Astrocyte (in vitro differentiated cells and primary cell): Measurements from ENCODE around the gene ABCA1. TPM values are rescaled to one million over a fixed set of nuclear protein-coding genes. Genes with fewer than 3 reads are reported as not detected.

ENCODE experiments used
- DNase-seq: peaks from one replicate; pipeline ENCODE4 v3.0.0-alpha.2; 2010; ENCODE audit warnings: low read depth
- FAIRE-seq: peaks from 2 replicates; lab custom pipeline; 2011; peaks lifted over from hg19 to GRCh38; lab: Jason Lieb, UNC
- H2AFZ ChIP-seq: 2 replicates; pipeline ENCODE4 v1.6.0; 2012; ENCODE audit warnings: low read depth, low read length, inconsistent platforms
- H3K27ac ChIP-seq: 2 replicates; pipeline ENCODE4 v1.5.1; 2011; ENCODE audit warnings: low read depth, low read length, inconsistent platforms
- H3K27me3 ChIP-seq: 2 replicates; pipeline ENCODE4 v1.6.0; 2011; ENCODE audit warnings: low read length, inconsistent platforms; ENCODE audit not compliant: insufficient read depth
- H3K36me3 ChIP-seq: 2 replicates; pipeline ENCODE4 v1.5.1; 2011; ENCODE audit warnings: low read length, inconsistent platforms; ENCODE audit not compliant: insufficient read depth
- H3K4me1 ChIP-seq: 2 replicates; pipeline ENCODE4 v1.5.1; 2011; ENCODE audit warnings: low read length, inconsistent platforms; ENCODE audit not compliant: insufficient read depth
- H3K4me2 ChIP-seq: 2 replicates; pipeline ENCODE4 v1.6.0; 2012; ENCODE audit warnings: low read length, inconsistent platforms
- H3K4me3 ChIP-seq: 2 replicates; pipeline ENCODE4 v1.5.1; 2011; ENCODE audit warnings: low read depth, mild to moderate bottlenecking, low read length, inconsistent platforms; ENCODE audit not compliant: insufficient read depth
- H3K79me2 ChIP-seq: 2 replicates; pipeline ENCODE4 v1.6.0; 2012; ENCODE audit warnings: mild to moderate bottlenecking, low read length, inconsistent platforms; ENCODE audit not compliant: insufficient read depth
- H3K9ac ChIP-seq: 2 replicates; pipeline ENCODE4 v1.6.0; 2012; ENCODE audit warnings: mild to moderate bottlenecking, low read length, inconsistent platforms
- H3K9me3 ChIP-seq: 2 replicates; pipeline ENCODE4 v1.5.1; 2012; ENCODE audit warnings: low read depth, mild to moderate bottlenecking, low read length, inconsistent platforms; ENCODE audit not compliant: insufficient read depth
- H4K20me1 ChIP-seq: 2 replicates; pipeline ENCODE4 v1.6.0; 2012; ENCODE audit warnings: low read length, inconsistent platforms; ENCODE audit not compliant: insufficient read depth
- H3K27ac Mint-ChIP-seq: one replicate; pipeline ENCODE4 v1.8.0; 2021; ENCODE audit warnings: mild to moderate bottlenecking, mixed read lengths; ENCODE audit not compliant: unreplicated experiment
- H3K27me3 Mint-ChIP-seq: one replicate; pipeline ENCODE4 v1.8.0; 2021; ENCODE audit warnings: low read depth, mixed read lengths; ENCODE audit not compliant: unreplicated experiment
- H3K36me3 Mint-ChIP-seq: one replicate; pipeline ENCODE4 v1.8.0; 2021; ENCODE audit warnings: low read depth, mixed read lengths; ENCODE audit not compliant: unreplicated experiment
- H3K4me1 Mint-ChIP-seq: one replicate; pipeline ENCODE4 v1.8.0; 2021; ENCODE audit warnings: low read depth, mixed read lengths; ENCODE audit not compliant: unreplicated experiment
- H3K4me3 Mint-ChIP-seq: one replicate; pipeline ENCODE4 v1.8.0; 2021; ENCODE audit warnings: mild to moderate bottlenecking, moderate library complexity, mixed read lengths; ENCODE audit not compliant: unreplicated experiment
- H3K9me3 Mint-ChIP-seq: one replicate; pipeline ENCODE4 v1.8.0; 2021; ENCODE audit warnings: mild to moderate bottlenecking, mixed read lengths; ENCODE audit not compliant: unreplicated experiment
- EZH2 ChIP-seq: IDR thresholded peaks from 2 replicates; pipeline ENCODE4 v1.6.1; 2012; ENCODE audit warnings: mild to moderate bottlenecking, low read length, inconsistent platforms; ENCODE audit not compliant: insufficient read depth
- total RNA-seq: library from RNA; stranded (reverse); gene quantifications from 2 replicates; pipeline ENCODE4 v1.2.1, GENCODE V29; 2021
- TF ChIP-seq, protein P1 (sequence below): IDR thresholded peaks from 2 replicates; pipeline ENCODE4 v1.5.1; 2011; ENCODE audit warnings: low read depth, mild to moderate bottlenecking, inconsistent platforms, low read length, moderate library complexity; ENCODE audit not compliant: insufficient read depth

ABCA1 gene
- total RNA-seq, 1 donor from 2014 or later = 109 TPM

GRCh38 chr9:104758974-104759373 lies 169.0 kb downstream of the ABCA1 start:
- H3K4me3 Mint-ChIP-seq = no peak overlapping the region
- H3K36me3 ChIP-seq = peaks cover 9% of the 10 kb centered on the region
- H3K9me3 ChIP-seq = no peaks in the 10 kb centered on the region
- no peak for FAIRE-seq
- no peaks in the 10 kb centered on the region for H3K4me1 ChIP-seq
- H3K27me3 ChIP-seq = no peaks in the 10 kb centered on the region
- no peak overlapping the region for H3K27ac ChIP-seq
- H3K79me2 ChIP-seq = no peaks in the 10 kb centered on the region
- H2AFZ ChIP-seq = no peak overlapping the region
- no peak overlapping the region for H3K4me2 ChIP-seq
- DNase-seq = no peak
- H4K20me1 ChIP-seq = no peaks in the 10 kb centered on the region
- H3K36me3 Mint-ChIP-seq = no peaks in the 10 kb centered on the region
- no peaks in the 10 kb centered on the region for H3K4me1 Mint-ChIP-seq
- no peaks in the 10 kb centered on the region for H3K9me3 Mint-ChIP-seq
- no peaks in the 10 kb centered on the region for H3K27me3 Mint-ChIP-seq
- no peak overlapping the region for H3K9ac ChIP-seq
- TF ChIP-seq, protein P1, sequence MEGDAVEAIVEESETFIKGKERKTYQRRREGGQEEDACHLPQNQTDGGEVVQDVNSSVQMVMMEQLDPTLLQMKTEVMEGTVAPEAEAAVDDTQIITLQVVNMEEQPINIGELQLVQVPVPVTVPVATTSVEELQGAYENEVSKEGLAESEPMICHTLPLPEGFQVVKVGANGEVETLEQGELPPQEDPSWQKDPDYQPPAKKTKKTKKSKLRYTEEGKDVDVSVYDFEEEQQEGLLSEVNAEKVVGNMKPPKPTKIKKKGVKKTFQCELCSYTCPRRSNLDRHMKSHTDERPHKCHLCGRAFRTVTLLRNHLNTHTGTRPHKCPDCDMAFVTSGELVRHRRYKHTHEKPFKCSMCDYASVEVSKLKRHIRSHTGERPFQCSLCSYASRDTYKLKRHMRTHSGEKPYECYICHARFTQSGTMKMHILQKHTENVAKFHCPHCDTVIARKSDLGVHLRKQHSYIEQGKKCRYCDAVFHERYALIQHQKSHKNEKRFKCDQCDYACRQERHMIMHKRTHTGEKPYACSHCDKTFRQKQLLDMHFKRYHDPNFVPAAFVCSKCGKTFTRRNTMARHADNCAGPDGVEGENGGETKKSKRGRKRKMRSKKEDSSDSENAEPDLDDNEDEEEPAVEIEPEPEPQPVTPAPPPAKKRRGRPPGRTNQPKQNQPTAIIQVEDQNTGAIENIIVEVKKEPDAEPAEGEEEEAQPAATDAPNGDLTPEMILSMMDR = no peak
- no peak for TF ChIP-seq EZH2
- H3K27ac Mint-ChIP-seq = no peak overlapping the region
- no peak overlapping the region for H3K4me3 ChIP-seq

DNA sequence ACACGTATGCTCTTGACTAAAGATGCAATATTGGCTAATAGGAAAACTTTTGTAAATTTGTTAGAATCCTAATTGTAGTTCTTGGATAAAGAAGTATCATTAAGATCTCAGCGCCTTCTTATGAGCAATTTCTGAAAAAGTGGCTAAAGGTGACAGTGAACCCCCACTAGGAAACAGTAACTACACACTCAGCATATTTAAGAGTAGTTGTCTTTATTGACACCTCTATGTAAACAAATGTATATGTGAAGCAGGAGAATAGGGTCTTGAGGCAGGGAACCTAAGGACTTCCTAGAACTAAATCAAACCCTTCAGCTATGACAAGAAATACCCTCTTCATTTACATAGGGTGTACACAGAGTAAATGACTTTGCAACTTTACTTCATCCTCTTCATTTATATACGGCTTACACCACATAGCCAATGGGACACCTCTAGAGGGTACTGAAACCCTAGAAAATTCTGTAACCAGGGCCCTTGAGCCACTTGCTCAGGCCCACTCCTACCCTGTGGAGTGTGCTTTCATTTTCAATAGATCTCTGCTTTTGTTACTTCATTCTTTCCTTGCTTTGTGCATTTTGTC lies 177.7 kb downstream of the ABCA1 start:
- H3K4me2 ChIP-seq = no peak overlapping the region
- H3K27ac ChIP-seq = no peak overlapping the region
- H3K36me3 ChIP-seq = peaks cover 7% of the 10 kb centered on the region
- Mint-ChIP-seq H3K4me1 (peaks cover 9% of the 10 kb centered on the region), H3K4me3 (no peak overlapping the region), H3K27ac (no peak overlapping the region), H3K36me3 (peaks cover 2% of the 10 kb centered on the region), H3K27me3 (no peaks in the 10 kb centered on the region), H3K9me3 (no peaks in the 10 kb centered on the region)
- H3K9ac ChIP-seq = no peak overlapping the region
- peaks cover 5% of the 10 kb centered on the region for H3K4me1 ChIP-seq
- no peak overlapping the region for H3K4me3 ChIP-seq
- H2AFZ ChIP-seq = no peak overlapping the region
- peaks cover 15% of the 10 kb centered on the region for H3K79me2 ChIP-seq
- TF ChIP-seq, protein P1 = no peak
- no peak for TF ChIP-seq EZH2
- DNase-seq (no peak), FAIRE-seq (no peak)
- H3K9me3 ChIP-seq = no peaks in the 10 kb centered on the region
- H3K27me3 ChIP-seq = no peaks in the 10 kb centered on the region
- no peaks in the 10 kb centered on the region for H4K20me1 ChIP-seq

- Mint-ChIP-seq H3K27me3 (no peaks in the 10 kb centered on the region), H3K4me3 (peak overlapping the region; percentile 92), H3K36me3 (peaks cover 2% of the 10 kb centered on the region), H3K9me3 (no peaks in the 10 kb centered on the region), H3K27ac (peak overlapping the region; percentile 74), H3K4me1 (peaks cover 9% of the 10 kb centered on the region)
- peak overlapping the region; percentile 97 for H2AFZ ChIP-seq
- no peaks in the 10 kb centered on the region for H4K20me1 ChIP-seq
- peaks cover 15% of the 10 kb centered on the region for H3K79me2 ChIP-seq
- peak overlapping the region; percentile 91 for H3K9ac ChIP-seq
- no peak for FAIRE-seq
- peak overlapping the region; percentile 81 for H3K4me3 ChIP-seq
- H3K36me3 ChIP-seq = peaks cover 7% of the 10 kb centered on the region
- peak overlapping the region; percentile 84 for H3K27ac ChIP-seq
- H3K9me3 ChIP-seq = no peaks in the 10 kb centered on the region
- H3K27me3 ChIP-seq = no peaks in the 10 kb centered on the region
- H3K4me2 ChIP-seq = peak overlapping the region; percentile 98
- peaks cover 5% of the 10 kb centered on the region for H3K4me1 ChIP-seq
- no peak for TF ChIP-seq EZH2
- TF ChIP-seq, protein P1 = no peak
- DNase-seq = peak; percentile 13
Measured at GRCh38 chr9:104748359-104749031, 179.5 kb downstream of the ABCA1 start.
